Vagina (tissue), 2 donors: ENCODE data around the gene DNM3. TPM values are rescaled to one million over a fixed set of nuclear protein-coding genes. Genes with fewer than 3 reads are reported as not detected.
"Not testable (repeated sequence)": the region's sequence is repeated elsewhere in the genome, so short reads cannot be mapped to it uniquely, and the experiment has no call there.

Experiments
- DNase-seq, 2 donors: peaks; one replicate each; pipeline ENCODE4 v3.0.0-alpha.2; 2017; ENCODE audit errors: extremely low spot score in 2 of 2
- H3K27ac ChIP-seq: fragments of 200-600 bp; sonication (generic); one replicate; pipeline ENCODE4 v1.5.1; 2019
- H3K27me3 ChIP-seq: fragments of 200-600 bp; sonication (generic); one replicate; pipeline ENCODE4 v1.5.1; 2019
- H3K36me3 ChIP-seq, 2 donors: fragments of 200-600 bp; sonication (generic); one replicate each; pipeline ENCODE4 v1.5.1; 2017 to 2019
- H3K4me1 ChIP-seq: fragments of 200-600 bp; sonication (generic); one replicate; pipeline ENCODE4 v1.5.1; 2019
- H3K4me3 ChIP-seq, 2 donors: fragments of 200-600 bp; sonication (generic); 1 replicate in 1 of 2; 2 replicates in 1 of 2; pipeline ENCODE4 v1.5.1; 2016 to 2019
- H3K9me3 ChIP-seq: fragments of 200-600 bp; sonication (generic); one replicate; pipeline ENCODE4 v1.5.1; 2019
- POLR2A ChIP-seq, 2 donors: fragments of 450-650 bp; IDR thresholded peaks; one replicate each; pipeline ENCODE4 v1.6.1; 2017; ENCODE audit warnings: antibody characterized with exemption in 2 of 2, mild to moderate bottlenecking in 2 of 2, moderate library complexity in 2 of 2
- POLR2AphosphoS5 ChIP-seq, 2 donors: sonication (generic); formaldehyde crosslinking; IDR thresholded peaks; one replicate each; pipeline ENCODE4 v1.9.0; 2017; ENCODE audit warnings: antibody characterized with exemption in 2 of 2, mild to moderate bottlenecking in 2 of 2, low read depth in 1 of 2; ENCODE audit not compliant: insufficient read depth in 1 of 2
- intact Hi-C: fragments of 100-400 bp; cut with DNase I; formaldehyde crosslinking; loops from one replicate; pipeline ENCODE4 v1.15.1; 2023
- total RNA-seq: library from RNA; depleted of rRNA; stranded (reverse); fragments of >200 nt; gene quantifications from one replicate; pipeline ENCODE4 v1.2.3, GENCODE V29; 2016
- TF ChIP-seq, protein P1 (sequence below), 3 experiments: fragments of 450-650 bp in 2 of 3; fragments of 200-600 bp in 1 of 3; sonication (generic) in 1 of 3; IDR thresholded peaks; one replicate each; pipeline ENCODE4 v1.5.1; 2017 to 2019; ENCODE audit warnings: antibody characterized with exemption in 3 of 3, mild to moderate bottlenecking in 2 of 3, moderate library complexity in 2 of 3

Gene DNM3
- total RNA-seq, 1 donor from 2014 or later: 15.5 TPM

DNA sequence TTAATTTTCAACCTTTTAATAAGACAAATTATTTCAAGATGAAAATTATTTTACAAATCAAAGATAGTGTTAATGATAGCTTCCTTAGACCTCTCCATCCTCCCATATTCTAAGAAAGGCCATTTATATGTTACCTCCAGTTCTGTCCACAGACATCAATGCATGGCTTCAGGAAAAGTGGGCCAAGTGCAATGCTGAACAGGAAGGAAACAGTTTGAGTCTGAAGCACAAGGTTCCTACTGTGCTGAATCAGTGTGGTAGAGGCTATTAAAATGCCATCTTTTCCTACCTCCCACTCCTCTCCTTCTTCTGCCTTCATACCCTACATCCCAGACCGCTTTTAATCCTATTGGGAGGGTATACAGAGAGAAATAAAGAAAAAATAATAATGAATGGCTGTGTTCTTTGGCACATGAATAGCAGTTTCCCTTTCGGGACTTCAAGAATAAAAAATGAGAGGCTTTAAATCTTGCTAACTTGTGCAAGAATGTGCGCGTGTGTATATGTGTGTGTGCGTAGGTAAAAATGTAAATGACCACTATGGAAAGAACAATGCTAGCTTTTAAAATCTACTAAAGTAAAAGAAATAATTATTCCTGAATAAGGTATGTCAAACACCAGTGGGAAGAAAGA lies 516.6 kb downstream of the DNM3 start:
- intact Hi-C loops: no loop called here
- H3K36me3 ChIP-seq: no peaks in the 10 kb centered on the region
- no peak for DNase-seq
- H3K27me3 ChIP-seq: no peaks in the 10 kb centered on the region
- peak overlapping the region; percentile 10 to 27 for H3K4me3 ChIP-seq
- no peaks in the 10 kb centered on the region for H3K9me3 ChIP-seq
- TF ChIP-seq, protein P1, sequence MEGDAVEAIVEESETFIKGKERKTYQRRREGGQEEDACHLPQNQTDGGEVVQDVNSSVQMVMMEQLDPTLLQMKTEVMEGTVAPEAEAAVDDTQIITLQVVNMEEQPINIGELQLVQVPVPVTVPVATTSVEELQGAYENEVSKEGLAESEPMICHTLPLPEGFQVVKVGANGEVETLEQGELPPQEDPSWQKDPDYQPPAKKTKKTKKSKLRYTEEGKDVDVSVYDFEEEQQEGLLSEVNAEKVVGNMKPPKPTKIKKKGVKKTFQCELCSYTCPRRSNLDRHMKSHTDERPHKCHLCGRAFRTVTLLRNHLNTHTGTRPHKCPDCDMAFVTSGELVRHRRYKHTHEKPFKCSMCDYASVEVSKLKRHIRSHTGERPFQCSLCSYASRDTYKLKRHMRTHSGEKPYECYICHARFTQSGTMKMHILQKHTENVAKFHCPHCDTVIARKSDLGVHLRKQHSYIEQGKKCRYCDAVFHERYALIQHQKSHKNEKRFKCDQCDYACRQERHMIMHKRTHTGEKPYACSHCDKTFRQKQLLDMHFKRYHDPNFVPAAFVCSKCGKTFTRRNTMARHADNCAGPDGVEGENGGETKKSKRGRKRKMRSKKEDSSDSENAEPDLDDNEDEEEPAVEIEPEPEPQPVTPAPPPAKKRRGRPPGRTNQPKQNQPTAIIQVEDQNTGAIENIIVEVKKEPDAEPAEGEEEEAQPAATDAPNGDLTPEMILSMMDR (IDR thresholded peaks at IDR 0.05): no peak
- no peak for TF ChIP-seq POLR2AphosphoS5 (IDR thresholded peaks at IDR 0.05; ENCODE audit: insufficient read depth in 1 of 2, low read depth in 1 of 2)
- no peak for TF ChIP-seq POLR2A (IDR thresholded peaks at IDR 0.05)
- H3K27ac ChIP-seq: peak overlapping the region; percentile 68
- peaks cover 41% of the 10 kb centered on the region for H3K4me1 ChIP-seq

DNA sequence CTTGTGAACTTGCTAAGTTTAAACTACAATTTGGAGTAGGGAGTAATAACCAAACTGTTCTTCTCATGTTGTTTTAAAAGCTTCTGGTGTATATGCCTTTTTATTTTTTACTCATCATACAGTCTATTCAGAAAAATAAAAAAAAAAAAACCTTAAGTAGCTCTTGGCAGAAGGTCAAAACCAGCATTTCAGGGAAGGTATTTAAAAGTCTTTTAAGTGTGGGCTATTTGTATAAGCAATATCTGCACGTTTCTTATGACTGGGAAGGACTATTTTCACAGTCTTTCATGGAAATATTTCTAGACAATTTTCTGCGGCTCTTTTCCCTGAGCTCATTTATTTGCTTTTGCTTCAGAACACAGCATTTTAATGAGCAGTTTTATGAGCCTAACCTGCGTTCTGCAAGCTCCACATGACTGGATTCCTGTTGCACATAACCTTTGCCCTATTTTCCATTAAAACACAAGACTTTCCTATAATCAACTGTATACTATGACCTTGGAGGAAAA lies 518.2 kb downstream of the DNM3 start:
- intact Hi-C loops: no loop called here
- Histone ChIP-seq H3K4me1 (peaks cover 41% of the 10 kb centered on the region), H3K4me3 (peak overlapping the region in 1 of 2 donors; percentile 10), H3K36me3 (no peaks in the 10 kb centered on the region), H3K9me3 (no peaks in the 10 kb centered on the region), H3K27ac (peak overlapping the region; percentile 68), H3K27me3 (no peaks in the 10 kb centered on the region)
- TF ChIP-seq POLR2AphosphoS5 (IDR thresholded peaks at IDR 0.05; ENCODE audit: insufficient read depth in 1 of 2, low read depth in 1 of 2): peak in 1 of 2 donors; percentile 59
- TF ChIP-seq, protein P1 (IDR thresholded peaks at IDR 0.05): no peak
- no peak for DNase-seq

DNA sequence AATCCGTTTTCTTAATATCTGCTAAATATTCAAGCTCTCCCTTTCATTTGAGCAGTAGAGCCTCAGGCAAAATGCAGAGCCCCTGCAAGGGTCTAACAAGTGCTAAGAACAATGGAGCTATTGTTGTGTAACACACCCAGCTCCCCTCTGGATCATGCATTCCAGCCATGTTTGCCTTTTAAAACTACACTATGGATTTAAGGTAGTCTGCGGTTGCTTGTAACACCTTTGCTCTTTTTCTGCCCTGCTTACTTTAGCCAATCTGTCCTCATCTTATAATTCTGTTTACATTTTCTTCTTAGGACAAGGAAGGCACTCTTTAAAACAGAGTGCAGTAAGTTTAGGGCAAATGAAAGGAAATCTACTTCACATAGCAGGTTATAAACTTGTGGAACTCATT lies 519.2 kb downstream of the DNM3 start:
- peak overlapping the region; percentile 68 for H3K27ac ChIP-seq
- H3K9me3 ChIP-seq: no peaks in the 10 kb centered on the region
- no peaks in the 10 kb centered on the region for H3K36me3 ChIP-seq
- DNase-seq: no peak
- no peaks in the 10 kb centered on the region for H3K27me3 ChIP-seq
- peaks cover 41% of the 10 kb centered on the region for H3K4me1 ChIP-seq
- intact Hi-C loops: no loop called here
- TF ChIP-seq, protein P1 (IDR thresholded peaks at IDR 0.05): no peak
- TF ChIP-seq POLR2AphosphoS5 (IDR thresholded peaks at IDR 0.05; ENCODE audit: insufficient read depth in 1 of 2, low read depth in 1 of 2): no peak
- no peak for TF ChIP-seq POLR2A (IDR thresholded peaks at IDR 0.05)
- H3K4me3 ChIP-seq: no peak overlapping the region

DNA sequence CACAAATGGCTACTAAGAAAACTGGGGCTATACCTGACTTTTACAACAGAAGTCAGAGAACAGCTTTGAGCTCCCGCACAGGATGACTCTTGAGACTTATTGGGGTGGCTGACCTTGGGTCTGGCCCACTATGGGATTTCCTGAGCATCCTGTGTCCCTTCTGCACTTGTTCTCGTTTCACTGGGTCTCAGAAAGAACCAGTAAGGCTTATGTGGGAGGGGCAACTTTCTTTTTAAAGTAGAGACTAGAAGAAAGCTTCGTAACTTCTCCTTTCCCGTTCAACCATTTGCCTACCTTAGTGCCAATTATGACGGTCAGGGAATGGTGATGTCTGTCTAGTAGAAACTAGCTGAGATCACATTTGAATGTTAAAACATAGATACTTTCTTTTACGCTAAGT lies 519.7 kb downstream of the DNM3 start:
- H3K27ac ChIP-seq: peak overlapping the region; percentile 68

DNA sequence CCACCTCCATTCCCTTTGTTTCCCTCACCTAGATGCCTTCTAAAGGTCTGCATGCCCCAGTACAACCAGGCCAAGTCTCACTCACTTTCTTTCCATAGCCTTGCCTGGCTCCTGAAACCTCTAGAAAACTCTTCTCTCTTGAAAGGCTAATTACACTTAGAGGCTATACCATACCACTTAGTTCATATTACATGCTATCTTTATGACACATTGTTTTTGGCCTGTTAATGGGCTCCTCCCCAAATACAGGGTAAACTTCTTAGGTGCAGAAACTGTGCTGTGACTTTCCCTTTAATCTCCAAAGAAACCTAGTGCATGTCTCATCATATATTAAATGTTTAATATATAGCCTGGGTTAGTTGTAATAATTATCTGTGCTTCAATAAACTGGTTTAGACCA lies 522.6 kb downstream of the DNM3 start:
- DNase-seq: no peak

More for the DNA sequence above, 519.7 kb downstream of the DNM3 start:
- peaks cover 41% of the 10 kb centered on the region for H3K4me1 ChIP-seq
- no peaks in the 10 kb centered on the region for H3K9me3 ChIP-seq
- no peak overlapping the region for H3K4me3 ChIP-seq
- no peak for DNase-seq
- TF ChIP-seq, protein P1 (IDR thresholded peaks at IDR 0.05): no peak
- TF ChIP-seq POLR2AphosphoS5 (IDR thresholded peaks at IDR 0.05; ENCODE audit: insufficient read depth in 1 of 2, low read depth in 1 of 2): no peak
- intact Hi-C loops: no loop called here
- H3K36me3 ChIP-seq: no peaks in the 10 kb centered on the region
- no peaks in the 10 kb centered on the region for H3K27me3 ChIP-seq

DNA sequence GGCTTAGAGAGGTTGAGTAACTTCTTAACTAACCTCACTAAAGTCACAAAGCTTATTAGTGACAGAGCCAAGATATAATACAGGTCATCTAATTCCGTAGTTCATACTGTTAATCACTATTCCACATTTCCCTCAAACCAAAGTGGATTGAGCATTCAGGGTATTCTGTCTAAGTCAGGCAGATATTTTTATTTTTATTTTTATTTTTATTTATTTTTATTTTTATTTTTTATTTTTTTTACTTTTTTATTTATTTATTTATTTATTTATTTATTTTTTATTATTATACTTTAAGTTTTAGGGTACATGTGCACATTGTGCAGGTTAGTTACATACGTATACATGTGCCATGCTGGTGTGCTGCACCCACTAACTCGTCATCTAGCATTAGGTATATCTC lies 530.3 kb downstream of the DNM3 start:
- H3K36me3 ChIP-seq, H3K9me3 ChIP-seq, intact Hi-C loops, DNase-seq, H3K4me1 ChIP-seq, H3K27ac ChIP-seq, H3K27me3 ChIP-seq, H3K4me3 ChIP-seq: not testable (repeated sequence)

More for the DNA sequence above, 522.6 kb downstream of the DNM3 start:
- intact Hi-C loops: no loop called here
- H3K9me3 ChIP-seq: peaks cover 3% of the 10 kb centered on the region
- TF ChIP-seq POLR2A (IDR thresholded peaks at IDR 0.05): no peak
- no peak for TF ChIP-seq POLR2AphosphoS5 (IDR thresholded peaks at IDR 0.05; ENCODE audit: insufficient read depth in 1 of 2, low read depth in 1 of 2)
- TF ChIP-seq, protein P1 (IDR thresholded peaks at IDR 0.05): no peak
- H3K27me3 ChIP-seq: no peaks in the 10 kb centered on the region
- no peak overlapping the region for H3K4me3 ChIP-seq
- H3K36me3 ChIP-seq: no peaks in the 10 kb centered on the region
- H3K4me1 ChIP-seq: peaks cover 20% of the 10 kb centered on the region
- H3K27ac ChIP-seq: no peak overlapping the region
